ENCODE measurements around the gene C2orf42. TPM values are rescaled to one million over a fixed set of nuclear protein-coding genes. Genes with fewer than 3 reads are reported as not detected.

C2orf42 gene
- total RNA-seq, 1 experiment from 2014 or later: 17.4 TPM

DNA sequence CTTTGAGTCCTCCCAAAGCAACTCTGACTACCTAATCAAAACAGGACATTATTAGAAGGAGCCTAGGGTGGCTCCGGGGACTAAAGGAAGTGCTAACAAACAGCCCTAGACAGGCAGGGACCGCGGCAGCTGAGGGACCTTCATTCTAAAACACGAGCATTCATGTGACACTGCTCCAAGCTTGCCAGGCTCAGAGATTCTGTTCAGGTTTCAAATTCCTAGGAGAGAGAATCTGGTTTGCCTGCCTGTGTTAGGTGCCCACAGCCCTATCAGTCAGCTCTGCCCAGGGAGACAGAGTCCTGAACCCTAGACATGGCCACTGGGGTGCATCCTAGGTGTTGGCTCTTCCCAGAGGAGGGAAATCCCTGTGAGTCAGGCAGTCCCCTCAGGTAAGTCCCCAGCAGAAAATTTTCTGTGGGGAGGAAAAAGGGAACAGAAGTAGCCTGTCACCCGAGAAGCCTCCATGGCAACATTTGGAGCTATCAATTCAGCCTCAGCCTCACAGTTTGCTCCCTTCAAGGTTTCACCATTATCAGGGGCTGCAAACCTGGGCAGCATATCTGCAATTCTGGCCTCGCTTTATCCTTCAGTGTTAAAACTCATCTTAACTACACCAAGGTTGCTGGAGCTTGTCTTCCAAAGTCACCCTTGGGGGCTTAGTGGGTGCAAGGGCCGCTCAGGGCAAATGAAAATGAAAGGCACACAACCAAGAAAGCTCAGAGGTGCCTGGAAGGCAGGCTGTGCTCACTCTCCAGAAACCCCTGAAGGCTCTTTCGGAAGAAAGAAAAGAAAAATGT, 75.0 kb downstream of the C2orf42 start:
- ChIA-PET POLR2A (interaction anchor here (0.7 to 1.3 kb wide), 4 partner anchors 20 to 202 kb away, joined by 3 to 5 read pairs (median 4); partner anchors contain the start of gene MXD1), RAD21 (ENCODE audit: low non-redundant PET in 1 of 2, low total read pairs in 2 of 2, uncharacterized antibody in 2 of 2, unreplicated experiment in 2 of 2) (no interaction called here), CTCF (no interaction called here)
- BruUV-seq (replicated peaks): no TSS peak
- TF ChIP-seq TCF7L2 (IDR thresholded peaks at IDR 0.05; ENCODE audit: borderline replicate concordance, extremely low read depth, insufficient read depth, insufficient read length) (no peak), RAD21 (IDR thresholded peaks at IDR 0.05; ENCODE audit: low read depth) (no peak), SRF (IDR thresholded peaks at IDR 0.05; ENCODE audit: low read depth) (no peak), EZH2 (IDR thresholded peaks at IDR 0.05) (no peak), YY1 (IDR thresholded peaks at IDR 0.05; ENCODE audit: extremely low read depth, insufficient replicate concordance, low read depth, low read length) (no peak), ELF1 (IDR thresholded peaks at IDR 0.05; ENCODE audit: borderline replicate concordance, low read depth) (no peak), SP1 (IDR thresholded peaks at IDR 0.05; ENCODE audit: low read depth) (no peak), POLR2A (IDR thresholded peaks at IDR 0.05; ENCODE audit: borderline replicate concordance, extremely low read depth, insufficient read depth, insufficient read length) (no peak), JUND (IDR thresholded peaks at IDR 0.05) (no peak)
- TF ChIP-seq, protein P1, sequence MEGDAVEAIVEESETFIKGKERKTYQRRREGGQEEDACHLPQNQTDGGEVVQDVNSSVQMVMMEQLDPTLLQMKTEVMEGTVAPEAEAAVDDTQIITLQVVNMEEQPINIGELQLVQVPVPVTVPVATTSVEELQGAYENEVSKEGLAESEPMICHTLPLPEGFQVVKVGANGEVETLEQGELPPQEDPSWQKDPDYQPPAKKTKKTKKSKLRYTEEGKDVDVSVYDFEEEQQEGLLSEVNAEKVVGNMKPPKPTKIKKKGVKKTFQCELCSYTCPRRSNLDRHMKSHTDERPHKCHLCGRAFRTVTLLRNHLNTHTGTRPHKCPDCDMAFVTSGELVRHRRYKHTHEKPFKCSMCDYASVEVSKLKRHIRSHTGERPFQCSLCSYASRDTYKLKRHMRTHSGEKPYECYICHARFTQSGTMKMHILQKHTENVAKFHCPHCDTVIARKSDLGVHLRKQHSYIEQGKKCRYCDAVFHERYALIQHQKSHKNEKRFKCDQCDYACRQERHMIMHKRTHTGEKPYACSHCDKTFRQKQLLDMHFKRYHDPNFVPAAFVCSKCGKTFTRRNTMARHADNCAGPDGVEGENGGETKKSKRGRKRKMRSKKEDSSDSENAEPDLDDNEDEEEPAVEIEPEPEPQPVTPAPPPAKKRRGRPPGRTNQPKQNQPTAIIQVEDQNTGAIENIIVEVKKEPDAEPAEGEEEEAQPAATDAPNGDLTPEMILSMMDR (IDR thresholded peaks at IDR 0.05 in 2 of 3, conservative IDR thresholded peaks at IDR 0.05 in 1 of 3; ENCODE audit: borderline replicate concordance in 1 of 3, insufficient read depth in 1 of 3, low read depth in 2 of 3, low read length in 2 of 3): no peak
- TF ChIP-seq, protein P2, sequence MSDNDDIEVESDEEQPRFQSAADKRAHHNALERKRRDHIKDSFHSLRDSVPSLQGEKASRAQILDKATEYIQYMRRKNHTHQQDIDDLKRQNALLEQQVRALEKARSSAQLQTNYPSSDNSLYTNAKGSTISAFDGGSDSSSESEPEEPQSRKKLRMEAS (IDR thresholded peaks at IDR 0.05): no peak
- TF ChIP-seq, protein P3, sequence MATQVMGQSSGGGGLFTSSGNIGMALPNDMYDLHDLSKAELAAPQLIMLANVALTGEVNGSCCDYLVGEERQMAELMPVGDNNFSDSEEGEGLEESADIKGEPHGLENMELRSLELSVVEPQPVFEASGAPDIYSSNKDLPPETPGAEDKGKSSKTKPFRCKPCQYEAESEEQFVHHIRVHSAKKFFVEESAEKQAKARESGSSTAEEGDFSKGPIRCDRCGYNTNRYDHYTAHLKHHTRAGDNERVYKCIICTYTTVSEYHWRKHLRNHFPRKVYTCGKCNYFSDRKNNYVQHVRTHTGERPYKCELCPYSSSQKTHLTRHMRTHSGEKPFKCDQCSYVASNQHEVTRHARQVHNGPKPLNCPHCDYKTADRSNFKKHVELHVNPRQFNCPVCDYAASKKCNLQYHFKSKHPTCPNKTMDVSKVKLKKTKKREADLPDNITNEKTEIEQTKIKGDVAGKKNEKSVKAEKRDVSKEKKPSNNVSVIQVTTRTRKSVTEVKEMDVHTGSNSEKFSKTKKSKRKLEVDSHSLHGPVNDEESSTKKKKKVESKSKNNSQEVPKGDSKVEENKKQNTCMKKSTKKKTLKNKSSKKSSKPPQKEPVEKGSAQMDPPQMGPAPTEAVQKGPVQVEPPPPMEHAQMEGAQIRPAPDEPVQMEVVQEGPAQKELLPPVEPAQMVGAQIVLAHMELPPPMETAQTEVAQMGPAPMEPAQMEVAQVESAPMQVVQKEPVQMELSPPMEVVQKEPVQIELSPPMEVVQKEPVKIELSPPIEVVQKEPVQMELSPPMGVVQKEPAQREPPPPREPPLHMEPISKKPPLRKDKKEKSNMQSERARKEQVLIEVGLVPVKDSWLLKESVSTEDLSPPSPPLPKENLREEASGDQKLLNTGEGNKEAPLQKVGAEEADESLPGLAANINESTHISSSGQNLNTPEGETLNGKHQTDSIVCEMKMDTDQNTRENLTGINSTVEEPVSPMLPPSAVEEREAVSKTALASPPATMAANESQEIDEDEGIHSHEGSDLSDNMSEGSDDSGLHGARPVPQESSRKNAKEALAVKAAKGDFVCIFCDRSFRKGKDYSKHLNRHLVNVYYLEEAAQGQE (IDR thresholded peaks at IDR 0.05; ENCODE audit: low read depth): no peak
- TF ChIP-seq, protein P4, sequence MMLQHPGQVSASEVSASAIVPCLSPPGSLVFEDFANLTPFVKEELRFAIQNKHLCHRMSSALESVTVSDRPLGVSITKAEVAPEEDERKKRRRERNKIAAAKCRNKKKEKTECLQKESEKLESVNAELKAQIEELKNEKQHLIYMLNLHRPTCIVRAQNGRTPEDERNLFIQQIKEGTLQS (IDR thresholded peaks at IDR 0.05): no peak
- H3K79me2 ChIP-seq (ENCODE audit: insufficient read depth, low read length): no peaks in the 10 kb centered on the region
- H2AFZ ChIP-seq (ENCODE audit: low read depth, low read length, poor library complexity, severe bottlenecking): no peak overlapping the region
- H3K9me3 ChIP-seq (ENCODE audit: control insufficient read depth in 1 of 2, insufficient read depth in 1 of 2, low read depth in 1 of 2, low read length in 2 of 2): no peaks in the 10 kb centered on the region
- no peaks in the 10 kb centered on the region for H4K20me1 ChIP-seq (ENCODE audit: insufficient read depth)
- intact Hi-C loops (cut with micrococcal nuclease): no loop called here
- ATAC-seq: no peak
- peaks cover 30 to 37% of the 10 kb centered on the region in 2 experiments for H3K4me1 ChIP-seq (ENCODE audit: control insufficient read depth in 1 of 2, insufficient read depth in 2 of 2, low read length in 2 of 2)
- no peak overlapping the region for H3K4me3 ChIP-seq (replicated peaks in 1 of 2; ENCODE audit: low read depth in 1 of 2, low read length in 2 of 2)
- no peak overlapping the region for H3K4me2 ChIP-seq (ENCODE audit: low read length)
- H3K9me2 ChIP-seq (ENCODE audit: insufficient read depth): no peaks in the 10 kb centered on the region
- no peak overlapping the region for H3K9ac ChIP-seq (ENCODE audit: low read length)
- DNase-seq (ENCODE audit: low read depth, low spot score): no peak
- no peaks in the 10 kb centered on the region for H3K36me3 ChIP-seq (ENCODE audit: control insufficient read depth in 1 of 2, insufficient read depth in 2 of 2, low read length in 2 of 2)
- no peak overlapping the region for H3K27ac ChIP-seq (ENCODE audit: low read depth, low read length)
- no peaks in the 10 kb centered on the region for H3K27me3 ChIP-seq (ENCODE audit: insufficient read depth, low read length)
